DND-41 (cell line): ENCODE results near the gene MIPEP.

ENCODE experiments used
- ATAC-seq: fragments of 200-7000 bp; cut with Tn5 transposase; 3 replicates; pipeline ENCODE4 v1.9.1; 2021; ENCODE audit warnings: low read depth; ENCODE audit not compliant: insufficient read depth
- DNase-seq: peaks from one replicate; pipeline ENCODE4 v3.0.0-alpha.2; 2020
- H2AFZ ChIP-seq: 2 replicates; pipeline ENCODE4 v1.6.0; 2012; ENCODE audit warnings: low read depth, low read length
- H3K27ac ChIP-seq: 2 replicates; pipeline ENCODE4 v1.5.1; 2012; ENCODE audit warnings: low read length, inconsistent platforms
- H3K27me3 ChIP-seq: fragments of 200-600 bp; sonication (generic); 2 replicates; pipeline ENCODE4 v1.6.0; 2012; ENCODE audit warnings: low read length, mild to moderate bottlenecking, inconsistent platforms; ENCODE audit not compliant: insufficient read depth, poor library complexity
- H3K36me3 ChIP-seq: 2 replicates; pipeline ENCODE4 v1.5.1; 2012; ENCODE audit warnings: low read length, inconsistent platforms; ENCODE audit not compliant: insufficient read depth
- H3K4me1 ChIP-seq: 2 replicates; pipeline ENCODE4 v1.5.1; 2012; ENCODE audit warnings: mild to moderate bottlenecking, low read length; ENCODE audit not compliant: insufficient read depth
- H3K4me2 ChIP-seq: 2 replicates; pipeline ENCODE4 v1.6.0; 2012; ENCODE audit warnings: mild to moderate bottlenecking, moderate library complexity, low read length, inconsistent platforms; ENCODE audit not compliant: insufficient read depth
- H3K4me3 ChIP-seq, 2 experiments: fragments of 200-600 bp in 1 of 2; shearing (Covaris generic) in 1 of 2; 2 replicates each; pipeline ENCODE4 v1.5.1; 2012 to 2016; ENCODE audit warnings: inconsistent platforms in 2 of 2, low read length in 2 of 2, mild to moderate bottlenecking in 2 of 2, low read depth in 1 of 2, moderate library complexity in 1 of 2
- H3K79me2 ChIP-seq: 2 replicates; pipeline ENCODE4 v1.6.0; 2012; ENCODE audit warnings: low read length, inconsistent platforms; ENCODE audit not compliant: insufficient read depth
- H3K9ac ChIP-seq: 2 replicates; pipeline ENCODE4 v1.6.0; 2012; ENCODE audit warnings: low read depth, mild to moderate bottlenecking, inconsistent platforms, low read length, moderate library complexity
- H3K9me3 ChIP-seq: 2 replicates; pipeline ENCODE4 v1.5.1; 2012; ENCODE audit warnings: low read length, moderate library complexity, mild to moderate bottlenecking, inconsistent platforms; ENCODE audit not compliant: insufficient read depth, severe bottlenecking
- H4K20me1 ChIP-seq: 2 replicates; pipeline ENCODE4 v1.6.0; 2012; ENCODE audit warnings: low read length; ENCODE audit not compliant: insufficient read depth
- EZH2 ChIP-seq: IDR thresholded peaks from 3 replicates; pipeline ENCODE4 v1.6.1; 2012; ENCODE audit warnings: borderline replicate concordance, low read depth, mild to moderate bottlenecking, moderate library complexity, low read length, inconsistent platforms; ENCODE audit not compliant: severe bottlenecking
- TF ChIP-seq, protein P1 (sequence below): IDR thresholded peaks from 2 replicates; pipeline ENCODE4 v1.5.1; 2012; ENCODE audit warnings: borderline replicate concordance, low read length, moderate library complexity, mild to moderate bottlenecking; ENCODE audit not compliant: poor library complexity, severe bottlenecking; ENCODE audit errors: extremely low read depth

The MIPEP gene

DNA sequence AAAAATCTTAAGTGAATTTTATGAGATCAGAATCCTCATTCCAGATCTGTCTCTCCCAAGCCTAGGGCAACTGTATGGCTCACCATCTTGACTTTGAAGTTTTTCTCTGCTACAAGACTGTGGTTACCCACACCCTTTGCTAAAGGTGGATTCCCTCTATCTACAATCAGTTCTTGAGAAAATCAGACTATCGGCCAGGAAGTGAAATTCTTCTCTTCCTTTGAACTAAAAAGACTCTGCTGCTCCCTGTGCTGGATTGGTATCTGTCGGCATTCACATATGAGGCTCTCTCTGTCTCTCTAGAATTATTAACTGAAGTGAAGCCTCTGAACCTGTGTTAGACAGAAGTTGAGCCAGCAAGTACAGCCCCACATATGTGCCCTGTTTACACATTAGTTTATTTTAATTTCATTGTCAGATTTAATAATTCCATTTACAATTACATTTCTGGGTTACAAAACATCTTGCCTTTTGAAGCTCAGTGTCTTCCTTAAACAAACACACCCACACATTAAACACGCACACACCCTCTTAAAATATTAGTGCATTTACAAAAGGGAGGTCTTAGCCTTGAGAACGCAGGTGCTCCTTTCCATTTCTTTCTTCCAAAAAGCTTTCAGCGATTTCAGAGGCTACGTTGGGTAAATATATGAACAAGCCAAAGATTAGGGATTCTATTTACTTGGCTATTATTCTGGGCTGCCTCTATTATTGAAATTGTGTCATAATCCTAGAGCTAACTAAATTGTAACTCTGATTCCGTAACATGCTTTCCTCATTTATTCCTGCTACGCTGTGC lies 145.7 kb downstream of the MIPEP start:
- DNase-seq (peak; percentile 58), ATAC-seq (peak; percentile 99)
- Histone ChIP-seq H3K9ac (no peak overlapping the region), H4K20me1 (no peaks in the 10 kb centered on the region), H3K9me3 (no peaks in the 10 kb centered on the region), H3K4me2 (peak overlapping the region; percentile 40; the same call in 1 of the 2 replicates), H3K27ac (no peak overlapping the region), H3K79me2 (no peaks in the 10 kb centered on the region), H3K4me3 (no peak overlapping the region), H3K4me1 (peaks cover 30% of the 10 kb centered on the region), H3K27me3 (no peaks in the 10 kb centered on the region), H3K36me3 (no peaks in the 10 kb centered on the region), H2AFZ (no peak overlapping the region)
- TF ChIP-seq, protein P1, sequence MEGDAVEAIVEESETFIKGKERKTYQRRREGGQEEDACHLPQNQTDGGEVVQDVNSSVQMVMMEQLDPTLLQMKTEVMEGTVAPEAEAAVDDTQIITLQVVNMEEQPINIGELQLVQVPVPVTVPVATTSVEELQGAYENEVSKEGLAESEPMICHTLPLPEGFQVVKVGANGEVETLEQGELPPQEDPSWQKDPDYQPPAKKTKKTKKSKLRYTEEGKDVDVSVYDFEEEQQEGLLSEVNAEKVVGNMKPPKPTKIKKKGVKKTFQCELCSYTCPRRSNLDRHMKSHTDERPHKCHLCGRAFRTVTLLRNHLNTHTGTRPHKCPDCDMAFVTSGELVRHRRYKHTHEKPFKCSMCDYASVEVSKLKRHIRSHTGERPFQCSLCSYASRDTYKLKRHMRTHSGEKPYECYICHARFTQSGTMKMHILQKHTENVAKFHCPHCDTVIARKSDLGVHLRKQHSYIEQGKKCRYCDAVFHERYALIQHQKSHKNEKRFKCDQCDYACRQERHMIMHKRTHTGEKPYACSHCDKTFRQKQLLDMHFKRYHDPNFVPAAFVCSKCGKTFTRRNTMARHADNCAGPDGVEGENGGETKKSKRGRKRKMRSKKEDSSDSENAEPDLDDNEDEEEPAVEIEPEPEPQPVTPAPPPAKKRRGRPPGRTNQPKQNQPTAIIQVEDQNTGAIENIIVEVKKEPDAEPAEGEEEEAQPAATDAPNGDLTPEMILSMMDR = peak; percentile 14
- TF ChIP-seq EZH2 = no peak

- Histone ChIP-seq H3K27me3 (no peaks in the 10 kb centered on the region), H3K4me3 (no peak overlapping the region), H3K4me2 (no peak overlapping the region), H3K27ac (no peak overlapping the region), H3K79me2 (no peaks in the 10 kb centered on the region), H2AFZ (no peak overlapping the region), H3K9me3 (no peaks in the 10 kb centered on the region), H3K9ac (no peak overlapping the region), H3K36me3 (no peaks in the 10 kb centered on the region), H3K4me1 (peaks cover 30% of the 10 kb centered on the region), H4K20me1 (no peaks in the 10 kb centered on the region)
- ATAC-seq (no peak), DNase-seq (no peak)
- TF ChIP-seq, protein P1 = peak; percentile 54
- TF ChIP-seq EZH2 = no peak
Observed at GRCh38 chr13:23741879-23742510, 147.2 kb downstream of the MIPEP start.

DNA sequence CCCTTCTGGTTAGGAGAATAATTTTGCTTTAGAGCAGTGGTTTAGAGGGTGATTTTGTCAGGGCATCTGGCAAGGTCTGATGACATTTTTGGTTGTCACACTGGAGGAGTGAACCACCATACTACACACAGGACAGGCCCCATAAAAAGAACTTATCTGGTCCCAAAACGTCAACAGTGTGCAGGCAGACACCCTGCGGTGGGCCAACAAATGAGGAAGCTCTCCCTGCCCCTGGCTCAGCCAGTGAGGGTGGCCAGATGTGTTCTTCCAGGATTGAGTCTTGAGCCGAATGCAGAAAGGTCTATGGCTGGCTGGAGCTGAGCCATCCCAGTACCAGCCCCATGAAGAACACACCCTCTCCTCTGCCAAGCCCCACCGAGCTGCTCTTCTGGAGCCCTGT lies 149.2 kb downstream of the MIPEP start:
- Histone ChIP-seq H3K79me2 (no peaks in the 10 kb centered on the region), H3K4me2 (no peak overlapping the region), H3K27ac (no peak overlapping the region), H3K9ac (no peak overlapping the region), H3K9me3 (no peaks in the 10 kb centered on the region), H2AFZ (no peak overlapping the region), H3K36me3 (no peaks in the 10 kb centered on the region), H3K27me3 (no peaks in the 10 kb centered on the region), H3K4me1 (peaks cover 30% of the 10 kb centered on the region), H4K20me1 (no peaks in the 10 kb centered on the region), H3K4me3 (no peak overlapping the region)
- DNase-seq (no peak), ATAC-seq (no peak)
- TF ChIP-seq, protein P1 = no peak
